GM23338 (cell line): ENCODE data around the gene CCDC194. TPM values are rescaled to one million over a fixed set of nuclear protein-coding genes. Genes with fewer than 3 reads are reported as not detected.

ENCODE experiments used
- ATAC-seq: fragments of 200-7000 bp; cut with Tn5 transposase; 3 replicates; pipeline ENCODE4 v1.9.1; 2020
- DNase-seq: peaks from one replicate; pipeline ENCODE4 v3.0.0-alpha.2; 2015; ENCODE audit warnings: low spot score
- H2AFZ ChIP-seq: fragments of 200-600 bp; sonication (generic); 2 replicates; pipeline ENCODE4 v1.8.0; 2016; ENCODE audit warnings: antibody characterized with exemption, mild to moderate bottlenecking, moderate library complexity
- H3F3A ChIP-seq: fragments of 200-600 bp; sonication (generic); replicated peaks from 2 replicates; pipeline ENCODE4 v1.8.0; 2017; ENCODE audit warnings: antibody characterized with exemption, mixed run types, low read depth
- H3K27ac ChIP-seq: fragments of 200-600 bp; sonication (generic); 2 replicates; pipeline ENCODE4 v1.6.1; 2016; ENCODE audit warnings: low read depth
- H3K27me3 ChIP-seq: fragments of 200-600 bp; sonication (generic); 2 replicates; pipeline ENCODE4 v1.8.0; 2016; ENCODE audit warnings: mild to moderate bottlenecking, mixed run types, moderate library complexity; ENCODE audit not compliant: insufficient read depth
- H3K36me3 ChIP-seq: fragments of 200-600 bp; sonication (generic); 2 replicates; pipeline ENCODE4 v1.8.0; 2016; ENCODE audit warnings: mild to moderate bottlenecking; ENCODE audit not compliant: insufficient read depth
- H3K4me1 ChIP-seq: fragments of 200-600 bp; sonication (generic); 2 replicates; pipeline ENCODE4 v1.8.0; 2016; ENCODE audit warnings: mild to moderate bottlenecking, moderate library complexity; ENCODE audit not compliant: insufficient read depth
- H3K4me2 ChIP-seq: fragments of 200-600 bp; sonication (generic); 2 replicates; pipeline ENCODE4 v1.7.1; 2017; ENCODE audit warnings: mixed run types
- H3K4me3 ChIP-seq: fragments of 200-600 bp; sonication (generic); 2 replicates; pipeline ENCODE4 v1.6.1; 2016; ENCODE audit warnings: mixed run types
- H3K79me2 ChIP-seq: fragments of 200-600 bp; sonication (generic); replicated peaks from 2 replicates; pipeline ENCODE4 v1.8.0; 2017; ENCODE audit warnings: mild to moderate bottlenecking; ENCODE audit not compliant: insufficient read depth
- H3K9me2 ChIP-seq: fragments of 200-600 bp; sonication (generic); 2 replicates; pipeline ENCODE4 v1.8.0; 2017; ENCODE audit not compliant: insufficient read depth
- H4K20me1 ChIP-seq: fragments of 200-600 bp; sonication (generic); replicated peaks from 2 replicates; pipeline ENCODE4 v1.8.0; 2017; ENCODE audit warnings: mild to moderate bottlenecking; ENCODE audit not compliant: insufficient read depth
- H3K27ac Mint-ChIP-seq: 2 replicates; pipeline ENCODE4 v1.8.0; 2020; ENCODE audit warnings: inconsistent platforms, mild to moderate bottlenecking, moderate library complexity, mixed read lengths
- H3K27me3 Mint-ChIP-seq: 3 replicates; pipeline ENCODE4 v1.8.0; 2022; ENCODE audit warnings: low read depth, mild to moderate bottlenecking, moderate library complexity, mixed read lengths, inconsistent platforms; ENCODE audit not compliant: insufficient read depth, poor library complexity
- H3K36me3 Mint-ChIP-seq: 3 replicates; pipeline ENCODE4 v1.8.0; 2021; ENCODE audit warnings: low read depth, mild to moderate bottlenecking, inconsistent platforms, moderate library complexity, mixed read lengths
- H3K4me1 Mint-ChIP-seq: 3 replicates; pipeline ENCODE4 v1.8.0; 2020; ENCODE audit warnings: mild to moderate bottlenecking, inconsistent platforms, mixed read lengths
- H3K4me3 Mint-ChIP-seq: 3 replicates; pipeline ENCODE4 v1.8.0; 2021; ENCODE audit warnings: moderate library complexity, mild to moderate bottlenecking, inconsistent platforms, mixed read lengths
- H3K9me3 Mint-ChIP-seq: 3 replicates; pipeline ENCODE4 v1.8.0; 2020; ENCODE audit warnings: moderate library complexity, mild to moderate bottlenecking, inconsistent platforms, mixed read lengths
- CREB1 ChIP-seq: fragments of 250-450 bp; sonication (Bioruptor Pico); IDR thresholded peaks from 2 replicates; pipeline ENCODE4 v1.5.0; 2020; ENCODE audit warnings: low read depth, mild to moderate bottlenecking, moderate library complexity
- JUNB ChIP-seq: IDR thresholded peaks from one replicate; pipeline ENCODE4 v1.6.1; 2016; ENCODE audit warnings: antibody characterized with exemption; ENCODE audit not compliant: unreplicated experiment
- NANOG ChIP-seq: IDR thresholded peaks from 2 replicates; pipeline ENCODE4 v1.6.1; 2016; ENCODE audit warnings: antibody characterized with exemption, borderline replicate concordance
- STAT1 ChIP-seq: IDR thresholded peaks from one replicate; pipeline ENCODE4 v1.6.1; 2016; ENCODE audit warnings: antibody characterized with exemption; ENCODE audit not compliant: unreplicated experiment
- ZNF114 ChIP-seq: fragments of 250-450 bp; sonication (Bioruptor Pico); IDR thresholded peaks from 2 replicates; pipeline ENCODE4 v1.5.0; 2020; ENCODE audit warnings: mild to moderate bottlenecking, moderate library complexity
- ZNF331 ChIP-seq: fragments of 250-450 bp; sonication (Bioruptor Pico); IDR thresholded peaks from 2 replicates; pipeline ENCODE4 v1.5.0; 2020; ENCODE audit warnings: low read depth, mild to moderate bottlenecking, moderate library complexity
- polyA plus RNA-seq: library from polyadenylated mRNA; unstranded; fragments of >200 nt; fragmentation: Nextera tagmentation; extraction: Ambion mirVana; gene quantifications from 2 replicates; pipeline ENCODE4 v1.2.1, GENCODE V29; 2016
- total RNA-seq: library from RNA; depleted of rRNA; stranded (reverse); fragments of >200 nt; shearing (Covaris generic); gene quantifications from 2 replicates; pipeline ENCODE4 v1.2.3, GENCODE V29; 2014
- TF ChIP-seq, protein P1 (sequence below), 2 experiments: fragments of 200-600 bp in 1 of 2; sonication (generic) in 1 of 2; conservative IDR thresholded peaks; 2 replicates each; pipeline versions ENCODE4 v1.5.1 to v1.6.1; 2016 to 2017; ENCODE audit warnings: antibody characterized with exemption in 2 of 2, low read depth in 2 of 2, mild to moderate bottlenecking in 2 of 2, moderate library complexity in 1 of 2
- TF ChIP-seq, protein P2 (sequence below): fragments of 250-450 bp; sonication (Bioruptor Pico); IDR thresholded peaks from 2 replicates; pipeline ENCODE4 v1.5.0; 2020; ENCODE audit warnings: mild to moderate bottlenecking, moderate library complexity
- TF ChIP-seq, protein P3 (sequence below): IDR thresholded peaks from 2 replicates; pipeline ENCODE4 v1.6.1; 2016; ENCODE audit warnings: antibody characterized with exemption

CCDC194 gene
- total and polyA plus RNA-seq, 2 experiments from 2014 or later, result 0.49 TPM; not detected in 1

DNA sequence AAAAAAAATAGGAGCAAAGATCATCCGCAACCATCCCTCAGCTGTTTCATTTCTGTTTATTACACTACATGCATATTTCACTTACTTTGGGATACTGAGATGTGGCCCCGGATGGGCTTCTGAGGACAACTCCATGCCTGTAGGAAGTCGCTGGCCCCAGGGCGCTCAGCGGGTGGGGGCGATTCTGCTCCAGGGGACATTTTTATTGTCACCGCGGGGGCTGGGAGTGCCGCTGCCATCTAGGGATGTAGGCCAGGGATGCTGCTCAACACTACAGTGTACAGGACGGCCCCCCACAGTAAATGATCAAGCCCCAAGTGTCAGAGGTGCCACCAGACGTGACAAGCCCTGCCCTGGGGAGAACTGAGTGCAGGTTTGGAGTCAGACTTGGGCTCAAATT, 17.8 kb upstream of the CCDC194 start:
- Mint-ChIP-seq H3K9me3 (no peaks in the 10 kb centered on the region), H3K27ac (no peak overlapping the region), H3K4me1 (peaks cover 27% of the 10 kb centered on the region), H3K36me3 (peaks cover 11% of the 10 kb centered on the region), H3K27me3 (peaks cover 23% of the 10 kb centered on the region), H3K4me3 (no peak overlapping the region)
- ATAC-seq (no peak), DNase-seq (no peak)
- H3K27me3 ChIP-seq, result peaks cover 28% of the 10 kb centered on the region
- H3K79me2 ChIP-seq, result no peaks in the 10 kb centered on the region
- no peaks in the 10 kb centered on the region for H4K20me1 ChIP-seq
- no peak overlapping the region for H3K4me2 ChIP-seq
- H3F3A ChIP-seq, result 0 out of 2 replicates have a peak, but pooled peaks cover 9% of the 10 kb centered on the region
- no peak overlapping the region for H3K4me3 ChIP-seq
- H3K27ac ChIP-seq, result no peak overlapping the region
- peaks cover 30% of the 10 kb centered on the region for H3K4me1 ChIP-seq
- TF ChIP-seq NANOG (no peak), STAT1 (no peak)
- TF ChIP-seq, protein P1, sequence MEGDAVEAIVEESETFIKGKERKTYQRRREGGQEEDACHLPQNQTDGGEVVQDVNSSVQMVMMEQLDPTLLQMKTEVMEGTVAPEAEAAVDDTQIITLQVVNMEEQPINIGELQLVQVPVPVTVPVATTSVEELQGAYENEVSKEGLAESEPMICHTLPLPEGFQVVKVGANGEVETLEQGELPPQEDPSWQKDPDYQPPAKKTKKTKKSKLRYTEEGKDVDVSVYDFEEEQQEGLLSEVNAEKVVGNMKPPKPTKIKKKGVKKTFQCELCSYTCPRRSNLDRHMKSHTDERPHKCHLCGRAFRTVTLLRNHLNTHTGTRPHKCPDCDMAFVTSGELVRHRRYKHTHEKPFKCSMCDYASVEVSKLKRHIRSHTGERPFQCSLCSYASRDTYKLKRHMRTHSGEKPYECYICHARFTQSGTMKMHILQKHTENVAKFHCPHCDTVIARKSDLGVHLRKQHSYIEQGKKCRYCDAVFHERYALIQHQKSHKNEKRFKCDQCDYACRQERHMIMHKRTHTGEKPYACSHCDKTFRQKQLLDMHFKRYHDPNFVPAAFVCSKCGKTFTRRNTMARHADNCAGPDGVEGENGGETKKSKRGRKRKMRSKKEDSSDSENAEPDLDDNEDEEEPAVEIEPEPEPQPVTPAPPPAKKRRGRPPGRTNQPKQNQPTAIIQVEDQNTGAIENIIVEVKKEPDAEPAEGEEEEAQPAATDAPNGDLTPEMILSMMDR (conservative IDR thresholded peaks at IDR 0.05; ENCODE audit: low read depth in 2 of 2), result no peak
- H2AFZ ChIP-seq, result no peak overlapping the region
- H3K36me3 ChIP-seq, result no peaks in the 10 kb centered on the region
- H3K9me2 ChIP-seq, result no peaks in the 10 kb centered on the region

DNA sequence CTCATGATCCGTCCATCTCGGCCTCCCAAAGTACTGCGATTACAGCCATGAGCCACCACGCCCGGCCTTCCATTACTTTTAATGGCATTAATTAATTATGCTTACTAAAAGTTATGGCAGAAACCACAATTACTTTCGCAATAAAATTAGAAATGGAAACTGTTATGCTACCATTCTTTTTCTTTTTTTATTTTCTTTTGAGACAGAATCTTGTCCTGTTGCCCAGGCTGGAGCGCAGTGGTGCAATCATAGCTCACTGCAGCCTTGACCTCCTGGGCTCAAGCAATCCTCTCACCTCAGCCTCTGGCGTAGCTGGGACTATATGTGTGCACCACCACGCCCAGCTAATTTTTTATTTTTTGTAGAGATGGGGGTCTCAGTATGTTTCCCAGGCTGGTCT, 16.0 kb upstream of the CCDC194 start:
- Histone ChIP-seq H3K4me3 (no peak overlapping the region), H3K4me1 (peaks cover 25% of the 10 kb centered on the region), H3F3A (0 out of 2 replicates have a peak, but pooled peaks cover 12% of the 10 kb centered on the region), H2AFZ (no peak overlapping the region), H3K27ac (no peak overlapping the region), H3K36me3 (no peaks in the 10 kb centered on the region), H3K9me2 (no peaks in the 10 kb centered on the region), H3K79me2 (no peaks in the 10 kb centered on the region), H4K20me1 (no peaks in the 10 kb centered on the region), H3K27me3 (peaks cover 14% of the 10 kb centered on the region), H3K4me2 (no peak overlapping the region)
- H3K36me3 Mint-ChIP-seq, result peaks cover 11% of the 10 kb centered on the region
- peaks cover 27% of the 10 kb centered on the region for H3K4me1 Mint-ChIP-seq
- peaks cover 5% of the 10 kb centered on the region for H3K27me3 Mint-ChIP-seq
- TF ChIP-seq STAT1 (no peak), JUNB (no peak)
- no peaks in the 10 kb centered on the region for H3K9me3 Mint-ChIP-seq
- ATAC-seq, result no peak
- H3K4me3 Mint-ChIP-seq, result no peak overlapping the region
- H3K27ac Mint-ChIP-seq, result no peak overlapping the region
- no peak for DNase-seq

DNA sequence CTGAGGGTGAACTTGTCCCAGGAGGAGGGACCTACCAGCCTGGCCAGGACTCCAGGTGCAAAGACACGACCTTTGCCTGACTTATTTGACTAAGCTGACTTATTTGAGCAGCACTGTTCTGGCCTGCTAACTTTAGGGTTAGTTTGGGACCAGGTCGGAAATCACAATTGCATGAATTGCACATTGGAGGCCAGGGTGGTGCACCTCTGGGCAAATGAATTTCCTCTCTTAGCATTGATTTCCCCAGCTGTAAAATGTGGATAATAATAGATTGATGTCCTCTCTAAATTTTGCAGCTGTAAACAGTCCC, 12.8 kb upstream of the CCDC194 start:
- no peaks in the 10 kb centered on the region for H3K79me2 ChIP-seq
- no peaks in the 10 kb centered on the region for H4K20me1 ChIP-seq
- Mint-ChIP-seq H3K9me3 (no peaks in the 10 kb centered on the region), H3K36me3 (peaks cover 4% of the 10 kb centered on the region; the same call in 2 of the 3 replicates), H3K4me3 (peak overlapping the region; percentile 24; the same call in 1 of the 3 replicates), H3K27me3 (peaks cover 4% of the 10 kb centered on the region), H3K4me1 (peaks cover 28% of the 10 kb centered on the region), H3K27ac (no peak overlapping the region)
- H3K27me3 ChIP-seq, result no peaks in the 10 kb centered on the region
- peaks cover 20% of the 10 kb centered on the region for H3K4me1 ChIP-seq
- no peaks in the 10 kb centered on the region for H3K9me2 ChIP-seq
- no peak overlapping the region for H3K4me3 ChIP-seq
- no peak overlapping the region for H3K27ac ChIP-seq
- 0 out of 2 replicates have a peak, but pooled peaks cover 7% of the 10 kb centered on the region for H3F3A ChIP-seq
- DNase-seq, result no peak
- H3K4me2 ChIP-seq, result no peak overlapping the region
- H2AFZ ChIP-seq, result no peak overlapping the region
- H3K36me3 ChIP-seq, result no peaks in the 10 kb centered on the region
- ATAC-seq, result no peak
- TF ChIP-seq CREB1, result no peak
- TF ChIP-seq, protein P2, sequence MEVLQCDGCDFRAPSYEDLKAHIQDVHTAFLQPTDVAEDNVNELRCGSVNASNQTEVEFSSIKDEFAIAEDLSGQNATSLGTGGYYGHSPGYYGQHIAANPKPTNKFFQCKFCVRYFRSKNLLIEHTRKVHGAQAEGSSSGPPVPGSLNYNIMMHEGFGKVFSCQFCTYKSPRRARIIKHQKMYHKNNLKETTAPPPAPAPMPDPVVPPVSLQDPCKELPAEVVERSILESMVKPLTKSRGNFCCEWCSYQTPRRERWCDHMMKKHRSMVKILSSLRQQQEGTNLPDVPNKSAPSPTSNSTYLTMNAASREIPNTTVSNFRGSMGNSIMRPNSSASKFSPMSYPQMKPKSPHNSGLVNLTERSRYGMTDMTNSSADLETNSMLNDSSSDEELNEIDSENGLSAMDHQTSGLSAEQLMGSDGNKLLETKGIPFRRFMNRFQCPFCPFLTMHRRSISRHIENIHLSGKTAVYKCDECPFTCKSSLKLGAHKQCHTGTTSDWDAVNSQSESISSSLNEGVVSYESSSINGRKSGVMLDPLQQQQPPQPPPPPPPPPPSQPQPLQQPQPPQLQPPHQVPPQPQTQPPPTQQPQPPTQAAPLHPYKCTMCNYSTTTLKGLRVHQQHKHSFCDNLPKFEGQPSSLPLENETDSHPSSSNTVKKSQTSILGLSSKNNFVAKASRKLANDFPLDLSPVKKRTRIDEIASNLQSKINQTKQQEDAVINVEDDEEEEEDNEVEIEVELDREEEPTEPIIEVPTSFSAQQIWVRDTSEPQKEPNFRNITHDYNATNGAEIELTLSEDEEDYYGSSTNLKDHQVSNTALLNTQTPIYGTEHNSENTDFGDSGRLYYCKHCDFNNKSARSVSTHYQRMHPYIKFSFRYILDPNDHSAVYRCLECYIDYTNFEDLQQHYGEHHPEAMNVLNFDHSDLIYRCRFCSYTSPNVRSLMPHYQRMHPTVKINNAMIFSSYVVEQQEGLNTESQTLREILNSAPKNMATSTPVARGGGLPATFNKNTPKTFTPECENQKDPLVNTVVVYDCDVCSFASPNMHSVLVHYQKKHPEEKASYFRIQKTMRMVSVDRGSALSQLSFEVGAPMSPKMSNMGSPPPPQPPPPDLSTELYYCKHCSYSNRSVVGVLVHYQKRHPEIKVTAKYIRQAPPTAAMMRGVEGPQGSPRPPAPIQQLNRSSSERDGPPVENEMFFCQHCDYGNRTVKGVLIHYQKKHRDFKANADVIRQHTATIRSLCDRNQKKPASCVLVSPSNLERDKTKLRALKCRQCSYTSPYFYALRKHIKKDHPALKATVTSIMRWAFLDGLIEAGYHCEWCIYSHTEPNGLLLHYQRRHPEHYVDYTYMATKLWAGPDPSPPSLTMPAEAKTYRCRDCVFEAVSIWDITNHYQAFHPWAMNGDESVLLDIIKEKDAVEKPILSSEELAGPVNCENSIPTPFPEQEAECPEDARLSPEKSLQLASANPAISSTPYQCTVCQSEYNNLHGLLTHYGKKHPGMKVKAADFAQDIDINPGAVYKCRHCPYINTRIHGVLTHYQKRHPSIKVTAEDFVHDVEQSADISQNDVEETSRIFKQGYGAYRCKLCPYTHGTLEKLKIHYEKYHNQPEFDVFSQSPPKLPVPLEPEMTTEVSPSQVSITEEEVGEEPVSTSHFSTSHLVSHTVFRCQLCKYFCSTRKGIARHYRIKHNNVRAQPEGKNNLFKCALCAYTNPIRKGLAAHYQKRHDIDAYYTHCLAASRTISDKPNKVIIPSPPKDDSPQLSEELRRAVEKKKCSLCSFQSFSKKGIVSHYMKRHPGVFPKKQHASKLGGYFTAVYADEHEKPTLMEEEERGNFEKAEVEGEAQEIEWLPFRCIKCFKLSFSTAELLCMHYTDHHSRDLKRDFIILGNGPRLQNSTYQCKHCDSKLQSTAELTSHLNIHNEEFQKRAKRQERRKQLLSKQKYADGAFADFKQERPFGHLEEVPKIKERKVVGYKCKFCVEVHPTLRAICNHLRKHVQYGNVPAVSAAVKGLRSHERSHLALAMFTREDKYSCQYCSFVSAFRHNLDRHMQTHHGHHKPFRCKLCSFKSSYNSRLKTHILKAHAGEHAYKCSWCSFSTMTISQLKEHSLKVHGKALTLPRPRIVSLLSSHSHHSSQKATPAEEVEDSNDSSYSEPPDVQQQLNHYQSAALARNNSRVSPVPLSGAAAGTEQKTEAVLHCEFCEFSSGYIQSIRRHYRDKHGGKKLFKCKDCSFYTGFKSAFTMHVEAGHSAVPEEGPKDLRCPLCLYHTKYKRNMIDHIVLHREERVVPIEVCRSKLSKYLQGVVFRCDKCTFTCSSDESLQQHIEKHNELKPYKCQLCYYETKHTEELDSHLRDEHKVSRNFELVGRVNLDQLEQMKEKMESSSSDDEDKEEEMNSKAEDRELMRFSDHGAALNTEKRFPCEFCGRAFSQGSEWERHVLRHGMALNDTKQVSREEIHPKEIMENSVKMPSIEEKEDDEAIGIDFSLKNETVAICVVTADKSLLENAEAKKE, result no peak
- TF ChIP-seq ZNF331 (CRISPR knock-in tag), result no peak
- no peak for TF ChIP-seq ZNF114 (CRISPR knock-in tag)
- TF ChIP-seq, protein P3, sequence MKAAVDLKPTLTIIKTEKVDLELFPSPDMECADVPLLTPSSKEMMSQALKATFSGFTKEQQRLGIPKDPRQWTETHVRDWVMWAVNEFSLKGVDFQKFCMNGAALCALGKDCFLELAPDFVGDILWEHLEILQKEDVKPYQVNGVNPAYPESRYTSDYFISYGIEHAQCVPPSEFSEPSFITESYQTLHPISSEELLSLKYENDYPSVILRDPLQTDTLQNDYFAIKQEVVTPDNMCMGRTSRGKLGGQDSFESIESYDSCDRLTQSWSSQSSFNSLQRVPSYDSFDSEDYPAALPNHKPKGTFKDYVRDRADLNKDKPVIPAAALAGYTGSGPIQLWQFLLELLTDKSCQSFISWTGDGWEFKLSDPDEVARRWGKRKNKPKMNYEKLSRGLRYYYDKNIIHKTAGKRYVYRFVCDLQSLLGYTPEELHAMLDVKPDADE, result no peak
